Gastroesophageal sphincter (tissue), 3 donors: ENCODE results near the gene SFXN2.

Experiments used
- EP300 ChIP-seq: sonication (generic); formaldehyde crosslinking; IDR thresholded peaks from one replicate; pipeline ENCODE4 v1.6.1; 2017; ENCODE audit warnings: antibody characterized with exemption, mild to moderate bottlenecking
- POLR2A ChIP-seq, 2 donors: fragments of 450-650 bp; IDR thresholded peaks; one replicate each; pipeline ENCODE4 v1.6.1; 2017; ENCODE audit warnings: antibody characterized with exemption in 2 of 2, mild to moderate bottlenecking in 2 of 2, moderate library complexity in 1 of 2
- POLR2AphosphoS5 ChIP-seq: sonication (generic); formaldehyde crosslinking; IDR thresholded peaks from one replicate; pipeline ENCODE4 v1.6.1; 2017; ENCODE audit warnings: antibody characterized with exemption
- TF ChIP-seq, protein P1 (sequence below), 4 experiments: fragments of 200-600 bp in 2 of 4; fragments of 450-650 bp in 2 of 4; sonication (generic) in 1 of 4; IDR thresholded peaks; one replicate each; pipeline ENCODE4 v1.5.1; 2017 to 2019; ENCODE audit warnings: antibody characterized with exemption in 4 of 4, mild to moderate bottlenecking in 2 of 4, moderate library complexity in 2 of 4

GRCh38 chr10:102673236-102673818 is 41.1 kb upstream of the SFXN2 start:
- no peak for TF ChIP-seq POLR2A (IDR thresholded peaks at IDR 0.05)
- TF ChIP-seq, protein P1, sequence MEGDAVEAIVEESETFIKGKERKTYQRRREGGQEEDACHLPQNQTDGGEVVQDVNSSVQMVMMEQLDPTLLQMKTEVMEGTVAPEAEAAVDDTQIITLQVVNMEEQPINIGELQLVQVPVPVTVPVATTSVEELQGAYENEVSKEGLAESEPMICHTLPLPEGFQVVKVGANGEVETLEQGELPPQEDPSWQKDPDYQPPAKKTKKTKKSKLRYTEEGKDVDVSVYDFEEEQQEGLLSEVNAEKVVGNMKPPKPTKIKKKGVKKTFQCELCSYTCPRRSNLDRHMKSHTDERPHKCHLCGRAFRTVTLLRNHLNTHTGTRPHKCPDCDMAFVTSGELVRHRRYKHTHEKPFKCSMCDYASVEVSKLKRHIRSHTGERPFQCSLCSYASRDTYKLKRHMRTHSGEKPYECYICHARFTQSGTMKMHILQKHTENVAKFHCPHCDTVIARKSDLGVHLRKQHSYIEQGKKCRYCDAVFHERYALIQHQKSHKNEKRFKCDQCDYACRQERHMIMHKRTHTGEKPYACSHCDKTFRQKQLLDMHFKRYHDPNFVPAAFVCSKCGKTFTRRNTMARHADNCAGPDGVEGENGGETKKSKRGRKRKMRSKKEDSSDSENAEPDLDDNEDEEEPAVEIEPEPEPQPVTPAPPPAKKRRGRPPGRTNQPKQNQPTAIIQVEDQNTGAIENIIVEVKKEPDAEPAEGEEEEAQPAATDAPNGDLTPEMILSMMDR (IDR thresholded peaks at IDR 0.05): no peak
- TF ChIP-seq POLR2AphosphoS5: no peak
- no peak for TF ChIP-seq EP300
